CD14-positive monocyte (primary cell): Measurements from ENCODE around the gene PDZRN3. TPM values are rescaled to one million over a fixed set of nuclear protein-coding genes. Genes with fewer than 3 reads are reported as not detected.

Source experiments
- DNase-seq, 3 donors: peaks; one replicate each; pipeline ENCODE4 v3.0.0-alpha.2; 2011 to 2022
- H2AFZ ChIP-seq: 2 replicates; pipeline ENCODE4 v1.6.0; 2012; ENCODE audit warnings: mild to moderate bottlenecking, low read depth, low read length, inconsistent platforms; ENCODE audit not compliant: insufficient read depth, poor library complexity, severe bottlenecking
- H3K27ac ChIP-seq, 2 donors: 1 replicate in 1 of 2; 2 replicates in 1 of 2; pipeline ENCODE4 v1.5.1; 2012 to 2013; ENCODE audit warnings: low read length in 2 of 2, control low read depth in 1 of 2, inconsistent platforms in 1 of 2, low read depth in 1 of 2, mild to moderate bottlenecking in 1 of 2
- H3K27me3 ChIP-seq, 2 donors: one replicate each; pipeline versions ENCODE4 v1.6.0 to v1.6.1; 2011 to 2013; ENCODE audit warnings: low read length in 2 of 2; ENCODE audit not compliant: control insufficient read depth in 2 of 2, insufficient read depth in 2 of 2
- H3K36me3 ChIP-seq, 2 donors: replicated peaks in 1 of 2; 1 replicate in 1 of 2; 2 replicates in 1 of 2; pipeline versions ENCODE4 v1.5.1 to v1.6.1; 2012 to 2013; ENCODE audit warnings: low read length in 2 of 2, control low read depth in 1 of 2, inconsistent platforms in 1 of 2, mild to moderate bottlenecking in 1 of 2; ENCODE audit not compliant: insufficient read depth in 2 of 2, control insufficient read depth in 1 of 2
- H3K4me1 ChIP-seq, 2 donors: 1 replicate in 1 of 2; 2 replicates in 1 of 2; pipeline versions ENCODE4 v1.5.1 to v1.6.1; 2012 to 2013; ENCODE audit warnings: low read length in 2 of 2, control low read depth in 1 of 2, inconsistent platforms in 1 of 2, mild to moderate bottlenecking in 1 of 2, moderate library complexity in 1 of 2; ENCODE audit not compliant: insufficient read depth in 2 of 2, control insufficient read depth in 1 of 2
- H3K4me2 ChIP-seq: replicated peaks from 2 replicates; pipeline ENCODE3; 2012; ENCODE audit warnings: low read length, moderate library complexity, mild to moderate bottlenecking; ENCODE audit not compliant: poor library complexity, severe bottlenecking; ENCODE audit errors: extremely low read depth
- H3K4me3 ChIP-seq, 3 experiments: fragments of 200-600 bp in 1 of 3; sonication (generic) in 1 of 3; replicated peaks in 1 of 3; 1 replicate in 2 of 3; 2 replicates in 1 of 3; pipeline ENCODE4 v1.5.1; 2011 to 2013; ENCODE audit warnings: low read length in 3 of 3, mild to moderate bottlenecking in 3 of 3, control low read depth in 2 of 3, low read depth in 2 of 3, inconsistent platforms in 1 of 3, moderate library complexity in 1 of 3
- H3K79me2 ChIP-seq: 2 replicates; pipeline ENCODE4 v1.6.0; 2012; ENCODE audit warnings: mild to moderate bottlenecking, control low read depth, inconsistent platforms, low read length, moderate library complexity; ENCODE audit not compliant: insufficient read depth
- H3K9ac ChIP-seq: 2 replicates; pipeline ENCODE4 v1.6.0; 2017; ENCODE audit warnings: low read length, mild to moderate bottlenecking; ENCODE audit not compliant: insufficient read depth, poor library complexity, severe bottlenecking
- H3K9me3 ChIP-seq, 2 donors: replicated peaks in 1 of 2; 1 replicate in 1 of 2; 2 replicates in 1 of 2; pipeline versions ENCODE4 v1.5.1 to v1.6.1; 2012 to 2013; ENCODE audit warnings: low read length in 2 of 2, control low read depth in 1 of 2; ENCODE audit not compliant: control insufficient read depth in 1 of 2, insufficient read depth in 1 of 2
- H4K20me1 ChIP-seq: 2 replicates; pipeline ENCODE4 v1.6.0; 2012; ENCODE audit warnings: mild to moderate bottlenecking, low read length, control low read depth, moderate library complexity; ENCODE audit not compliant: insufficient read depth
- H3K27ac Mint-ChIP-seq, 7 donors: one replicate each; pipeline ENCODE4 v1.8.0; 2020; ENCODE audit warnings: mild to moderate bottlenecking in 7 of 7, mixed read lengths in 7 of 7, moderate library complexity in 6 of 7, inconsistent platforms in 2 of 7
- H3K27me3 Mint-ChIP-seq, 3 donors: one replicate each; pipeline ENCODE4 v1.8.0; 2021 to 2022; ENCODE audit warnings: low read depth in 3 of 3, mild to moderate bottlenecking in 3 of 3, mixed read lengths in 3 of 3, moderate library complexity in 3 of 3, inconsistent platforms in 1 of 3
- H3K36me3 Mint-ChIP-seq, 2 donors: one replicate each; pipeline ENCODE4 v1.8.0; 2020; ENCODE audit warnings: mixed read lengths in 2 of 2, inconsistent platforms in 1 of 2, mild to moderate bottlenecking in 1 of 2
- H3K4me1 Mint-ChIP-seq: one replicate; pipeline ENCODE4 v1.8.0; 2020; ENCODE audit warnings: mild to moderate bottlenecking, mixed read lengths
- H3K4me3 Mint-ChIP-seq, 2 donors: one replicate each; pipeline ENCODE4 v1.8.0; 2020; ENCODE audit warnings: mild to moderate bottlenecking in 2 of 2, mixed read lengths in 2 of 2, moderate library complexity in 1 of 2
- H3K9me3 Mint-ChIP-seq, 7 donors: one replicate each; pipeline ENCODE4 v1.8.0; 2020 to 2022; ENCODE audit warnings: mixed read lengths in 7 of 7, mild to moderate bottlenecking in 6 of 7, moderate library complexity in 6 of 7, inconsistent platforms in 2 of 7
- WGBS: methylation state at CpG from one replicate; pipeline ENCODE4 v1.1.5; 2013; ENCODE audit warnings: missing lambda C conversion rate; ENCODE audit not compliant: insufficient coverage; 5-methylcytosine and 5-hydroxymethylcytosine counted together
- intact Hi-C, 2 donors: fragments of 100-400 bp; cut with micrococcal nuclease; formaldehyde crosslinking; loops; one replicate each; pipeline versions ENCODE4 v1.15.0 to v1.15.1; 2023
- polyA plus RNA-seq, 3 donors: library from polyadenylated mRNA; depleted of rRNA in 1 of 3; unstranded in 2 of 3; stranded (reverse) in 1 of 3; fragments of 300-500 nt in 2 of 3; fragments of >200 nt in 1 of 3; fragmentation: Illumina TruSeq in 2 of 3; gene quantifications; 1 replicate in 2 of 3; 2 replicates in 1 of 3; pipeline ENCODE4 v1.2.3, GENCODE V29; 2012 to 2021
- TF ChIP-seq, protein P1 (sequence below): fragments of 200-600 bp; IDR thresholded peaks from one replicate; pipeline ENCODE4 v1.8.0; 2022; ENCODE audit warnings: antibody characterized with exemption, mild to moderate bottlenecking

The PDZRN3 gene
- polyA plus RNA-seq, 3 donors: not detected

DNA sequence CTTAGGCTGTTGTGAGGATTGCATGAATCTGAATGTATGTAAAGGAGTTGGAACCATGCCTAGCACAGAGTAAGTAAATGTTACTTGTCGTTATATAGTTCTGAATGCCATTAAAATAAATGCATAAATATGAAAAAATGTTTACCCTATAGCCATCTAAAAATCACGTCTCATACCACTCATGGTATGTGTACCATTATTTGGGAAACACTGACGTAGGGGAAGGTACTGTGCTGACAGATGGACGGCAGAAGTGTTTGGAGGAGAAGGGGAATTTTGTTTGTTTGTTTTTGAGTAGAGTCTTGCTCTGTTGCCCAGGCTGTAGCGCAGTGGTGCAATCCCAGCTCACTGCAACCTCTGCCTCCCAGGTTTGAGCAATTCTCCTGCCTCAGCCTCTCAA, 30.5 kb upstream of the PDZRN3 start:
- H3K4me3 ChIP-seq: no peak overlapping the region
- H4K20me1 ChIP-seq: no peaks in the 10 kb centered on the region
- TF ChIP-seq, protein P1, sequence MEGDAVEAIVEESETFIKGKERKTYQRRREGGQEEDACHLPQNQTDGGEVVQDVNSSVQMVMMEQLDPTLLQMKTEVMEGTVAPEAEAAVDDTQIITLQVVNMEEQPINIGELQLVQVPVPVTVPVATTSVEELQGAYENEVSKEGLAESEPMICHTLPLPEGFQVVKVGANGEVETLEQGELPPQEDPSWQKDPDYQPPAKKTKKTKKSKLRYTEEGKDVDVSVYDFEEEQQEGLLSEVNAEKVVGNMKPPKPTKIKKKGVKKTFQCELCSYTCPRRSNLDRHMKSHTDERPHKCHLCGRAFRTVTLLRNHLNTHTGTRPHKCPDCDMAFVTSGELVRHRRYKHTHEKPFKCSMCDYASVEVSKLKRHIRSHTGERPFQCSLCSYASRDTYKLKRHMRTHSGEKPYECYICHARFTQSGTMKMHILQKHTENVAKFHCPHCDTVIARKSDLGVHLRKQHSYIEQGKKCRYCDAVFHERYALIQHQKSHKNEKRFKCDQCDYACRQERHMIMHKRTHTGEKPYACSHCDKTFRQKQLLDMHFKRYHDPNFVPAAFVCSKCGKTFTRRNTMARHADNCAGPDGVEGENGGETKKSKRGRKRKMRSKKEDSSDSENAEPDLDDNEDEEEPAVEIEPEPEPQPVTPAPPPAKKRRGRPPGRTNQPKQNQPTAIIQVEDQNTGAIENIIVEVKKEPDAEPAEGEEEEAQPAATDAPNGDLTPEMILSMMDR: no peak
- H3K79me2 ChIP-seq: no peaks in the 10 kb centered on the region
- H3K4me1 Mint-ChIP-seq: no peaks in the 10 kb centered on the region
- H3K4me2 ChIP-seq: no peak overlapping the region
- H2AFZ ChIP-seq: no peak overlapping the region
- no peaks in the 10 kb centered on the region for H3K4me1 ChIP-seq
- H3K27ac ChIP-seq: no peak overlapping the region
- H3K36me3 Mint-ChIP-seq: no peaks in the 10 kb centered on the region
- H3K9me3 ChIP-seq: no peaks in the 10 kb centered on the region
- DNase-seq: no peak
- intact Hi-C loops: no loop called here
- H3K9me3 Mint-ChIP-seq: peaks cover 0 to 3% (median 0%) of the 10 kb centered on the region in 7 donors
- H3K9ac ChIP-seq: no peak overlapping the region
- H3K27me3 ChIP-seq: no peaks in the 10 kb centered on the region
- H3K27me3 Mint-ChIP-seq: no peaks in the 10 kb centered on the region
- no peak overlapping the region for H3K27ac Mint-ChIP-seq
- no peak overlapping the region for H3K4me3 Mint-ChIP-seq
- no peaks in the 10 kb centered on the region for H3K36me3 ChIP-seq
- WGBS: 90% methylated on average over 2 of the region's 5 CpGs

DNA sequence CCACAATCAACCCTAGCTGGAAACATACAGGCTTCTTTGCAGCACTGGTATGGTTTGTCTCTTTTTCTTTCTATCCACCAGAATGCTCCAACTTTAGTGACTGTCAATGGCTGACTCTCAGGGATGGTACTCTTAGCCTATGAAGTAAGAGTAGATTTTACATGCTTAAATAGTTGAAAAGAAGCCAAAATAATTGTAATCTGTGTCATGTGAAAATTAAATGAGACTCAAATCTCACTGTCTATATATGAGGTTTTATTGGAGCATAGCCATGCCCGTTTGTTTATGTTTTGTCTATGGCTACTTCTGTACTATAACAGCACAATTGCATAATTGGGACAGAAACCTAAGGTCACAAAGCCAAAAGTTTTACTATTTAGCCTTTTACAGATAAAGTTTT, 29.1 kb upstream of the PDZRN3 start:
- no peak overlapping the region for H3K4me2 ChIP-seq
- Mint-ChIP-seq H3K27me3 (peaks cover 0 to 1% (median 1%) of the 10 kb centered on the region in 3 donors), H3K27ac (no peak overlapping the region), H3K4me1 (no peaks in the 10 kb centered on the region), H3K36me3 (no peaks in the 10 kb centered on the region), H3K9me3 (peaks cover 0 to 3% (median 0%) of the 10 kb centered on the region in 7 donors), H3K4me3 (no peak overlapping the region)
- H3K4me1 ChIP-seq: no peaks in the 10 kb centered on the region
- H3K36me3 ChIP-seq: no peaks in the 10 kb centered on the region
- TF ChIP-seq, protein P1: no peak
- H2AFZ ChIP-seq: no peak overlapping the region
- H4K20me1 ChIP-seq: no peaks in the 10 kb centered on the region
- DNase-seq: no peak
- H3K9ac ChIP-seq: no peak overlapping the region
- no peaks in the 10 kb centered on the region for H3K79me2 ChIP-seq
- no peak overlapping the region for H3K27ac ChIP-seq
- WGBS: no CpG with 5 or more reads among the region's 1 CpG
- H3K27me3 ChIP-seq: no peaks in the 10 kb centered on the region
- no peak overlapping the region for H3K4me3 ChIP-seq
- intact Hi-C loops: no loop called here
- H3K9me3 ChIP-seq: no peaks in the 10 kb centered on the region
